OCI-LY1 (cell line): Measurements from ENCODE around the gene DYNC2H1.

Source experiments
- CTCF ChIP-seq: fragments of 200-600 bp; sonication (generic), shearing (Covaris generic); IDR thresholded peaks from 2 replicates; pipeline ENCODE4 v1.5.1; 2017; ENCODE audit warnings: mild to moderate bottlenecking, antibody characterized with exemption, low read length, moderate library complexity, mixed read lengths
- EZH2 ChIP-seq: fragments of 200-600 bp; sonication (generic), shearing (Covaris generic); IDR thresholded peaks from 2 replicates; pipeline ENCODE4 v1.8.0; 2017; ENCODE audit warnings: borderline replicate concordance, mixed run types, mild to moderate bottlenecking, antibody characterized with exemption, low read length, moderate library complexity, mixed read lengths

GRCh38 chr11:103453915-103454709 lies 344.9 kb downstream of the DYNC2H1 start:
- TF ChIP-seq CTCF (no peak), EZH2 (no peak)
